KMS-11 (cell line): ENCODE data around the gene ZNF296.

ENCODE experiments used
- H2AFZ ChIP-seq: fragments of 200-600 bp; sonication (generic); 2 replicates; pipeline ENCODE4 v1.6.1; 2016; ENCODE audit warnings: antibody characterized with exemption, mixed run types, low read depth
- H3K27ac ChIP-seq: fragments of 200-600 bp; sonication (generic); 2 replicates; pipeline ENCODE4 v1.6.1; 2016; ENCODE audit warnings: mild to moderate bottlenecking, mixed run types
- H3K27me3 ChIP-seq: fragments of 200-600 bp; sonication (generic); 2 replicates; pipeline ENCODE4 v1.6.1; 2017; ENCODE audit warnings: mild to moderate bottlenecking, low read depth, mixed run types, moderate library complexity; ENCODE audit not compliant: insufficient read depth
- H3K36me3 ChIP-seq: fragments of 200-600 bp; sonication (generic); 2 replicates; pipeline ENCODE4 v1.6.1; 2017; ENCODE audit warnings: mild to moderate bottlenecking, mixed run types; ENCODE audit not compliant: insufficient read depth
- H3K4me1 ChIP-seq: fragments of 200-600 bp; sonication (generic); 2 replicates; pipeline ENCODE4 v1.6.1; 2016; ENCODE audit warnings: mild to moderate bottlenecking, low read depth, mixed run types; ENCODE audit not compliant: poor library complexity, severe bottlenecking
- H3K4me2 ChIP-seq: fragments of 200-600 bp; sonication (generic); 2 replicates; pipeline ENCODE4 v1.7.0; 2016; ENCODE audit warnings: mild to moderate bottlenecking, mixed run types
- H3K4me3 ChIP-seq: fragments of 200-600 bp; sonication (generic); IDR thresholded peaks from 2 replicates; pipeline ENCODE4 v1.6.1; 2017; ENCODE audit warnings: low read depth, low read length, mixed read lengths; ENCODE audit not compliant: insufficient read depth
- H3K79me2 ChIP-seq: fragments of 200-600 bp; sonication (generic); 2 replicates; pipeline ENCODE4 v1.6.1; 2016; ENCODE audit warnings: low read depth, mixed run types; ENCODE audit not compliant: insufficient read depth
- H3K9ac ChIP-seq: fragments of 200-600 bp; sonication (generic); 2 replicates; pipeline ENCODE4 v1.6.1; 2016; ENCODE audit warnings: mild to moderate bottlenecking, mixed run types
- H4K20me1 ChIP-seq: fragments of 200-600 bp; sonication (generic); 2 replicates; pipeline ENCODE4 v1.6.1; 2016; ENCODE audit warnings: mild to moderate bottlenecking, mixed run types; ENCODE audit not compliant: insufficient read depth
- TF ChIP-seq, protein P1 (sequence below): fragments of 200-600 bp; sonication (generic); conservative IDR thresholded peaks from 2 replicates; pipeline ENCODE4 v1.6.1; 2017; ENCODE audit warnings: low read depth, mild to moderate bottlenecking, antibody characterized with exemption, low read length, moderate library complexity, mixed read lengths

ZNF296 gene

GRCh38 chr19:45027371-45027770 lies 48.9 kb downstream of the ZNF296 start:
- Histone ChIP-seq H3K79me2 (no peaks in the 10 kb centered on the region), H3K4me2 (no peak overlapping the region)

DNA sequence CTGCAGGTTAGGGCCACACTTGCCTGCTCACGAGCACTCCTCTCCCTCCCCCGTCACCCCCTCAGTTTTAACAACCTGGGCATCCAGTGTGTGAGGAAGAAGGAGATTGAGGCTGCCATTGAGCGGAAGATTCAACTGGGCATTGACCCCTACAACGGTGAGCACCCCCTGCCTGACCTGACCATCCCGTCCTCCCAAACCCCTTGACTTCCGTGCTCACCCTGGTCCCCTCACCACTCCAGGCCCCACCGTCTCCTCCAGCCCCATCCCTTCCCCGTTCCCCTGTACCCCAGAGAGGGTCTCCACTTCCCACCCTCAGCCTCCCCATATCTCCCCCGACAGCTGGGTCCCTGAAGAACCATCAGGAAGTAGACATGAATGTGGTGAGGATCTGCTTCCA lies 51.0 kb downstream of the ZNF296 start:
- TF ChIP-seq, protein P1, sequence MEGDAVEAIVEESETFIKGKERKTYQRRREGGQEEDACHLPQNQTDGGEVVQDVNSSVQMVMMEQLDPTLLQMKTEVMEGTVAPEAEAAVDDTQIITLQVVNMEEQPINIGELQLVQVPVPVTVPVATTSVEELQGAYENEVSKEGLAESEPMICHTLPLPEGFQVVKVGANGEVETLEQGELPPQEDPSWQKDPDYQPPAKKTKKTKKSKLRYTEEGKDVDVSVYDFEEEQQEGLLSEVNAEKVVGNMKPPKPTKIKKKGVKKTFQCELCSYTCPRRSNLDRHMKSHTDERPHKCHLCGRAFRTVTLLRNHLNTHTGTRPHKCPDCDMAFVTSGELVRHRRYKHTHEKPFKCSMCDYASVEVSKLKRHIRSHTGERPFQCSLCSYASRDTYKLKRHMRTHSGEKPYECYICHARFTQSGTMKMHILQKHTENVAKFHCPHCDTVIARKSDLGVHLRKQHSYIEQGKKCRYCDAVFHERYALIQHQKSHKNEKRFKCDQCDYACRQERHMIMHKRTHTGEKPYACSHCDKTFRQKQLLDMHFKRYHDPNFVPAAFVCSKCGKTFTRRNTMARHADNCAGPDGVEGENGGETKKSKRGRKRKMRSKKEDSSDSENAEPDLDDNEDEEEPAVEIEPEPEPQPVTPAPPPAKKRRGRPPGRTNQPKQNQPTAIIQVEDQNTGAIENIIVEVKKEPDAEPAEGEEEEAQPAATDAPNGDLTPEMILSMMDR: no peak
- Histone ChIP-seq H3K27ac (no peak overlapping the region), H3K36me3 (no peaks in the 10 kb centered on the region), H3K4me1 (no peaks in the 10 kb centered on the region), H3K9ac (no peak overlapping the region), H3K4me3 (no peak overlapping the region), H3K4me2 (no peak overlapping the region), H3K79me2 (no peaks in the 10 kb centered on the region), H2AFZ (no peak overlapping the region), H4K20me1 (no peaks in the 10 kb centered on the region), H3K27me3 (no peaks in the 10 kb centered on the region)

More at GRCh38 chr19:45027371-45027770, 48.9 kb downstream of the ZNF296 start:
- Histone ChIP-seq H3K4me1 (no peaks in the 10 kb centered on the region), H3K4me3 (no peak overlapping the region), H2AFZ (no peak overlapping the region), H3K36me3 (no peaks in the 10 kb centered on the region), H4K20me1 (no peaks in the 10 kb centered on the region), H3K9ac (no peak overlapping the region), H3K27me3 (no peaks in the 10 kb centered on the region), H3K27ac (no peak overlapping the region)
- TF ChIP-seq, protein P1: no peak

DNA sequence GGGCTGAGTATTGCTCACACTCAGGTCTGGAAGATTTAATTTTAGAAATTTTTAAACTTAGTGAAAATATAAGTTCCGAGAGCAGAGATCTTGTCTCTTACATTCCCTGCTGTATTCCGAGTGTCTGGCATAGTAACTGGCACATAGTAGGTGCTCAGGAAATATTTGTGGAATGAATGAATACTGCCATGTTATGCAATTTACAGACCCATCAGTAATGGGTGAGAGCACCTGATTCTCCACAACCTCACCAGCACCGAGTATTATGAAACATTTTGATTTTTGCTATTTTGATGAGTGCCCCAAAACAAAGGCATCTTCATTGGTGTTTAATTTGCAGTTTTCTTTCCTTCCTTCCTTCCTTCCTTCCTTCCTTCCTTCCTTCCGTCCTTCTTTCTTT lies 53.2 kb downstream of the ZNF296 start:
- Histone ChIP-seq H3K36me3 (no peaks in the 10 kb centered on the region), H3K9ac (no peak overlapping the region), H3K79me2 (no peaks in the 10 kb centered on the region), H2AFZ (no peak overlapping the region), H3K27ac (no peak overlapping the region), H3K4me3 (no peak overlapping the region), H4K20me1 (no peaks in the 10 kb centered on the region), H3K4me2 (no peak overlapping the region), H3K27me3 (no peaks in the 10 kb centered on the region), H3K4me1 (peaks cover 11% of the 10 kb centered on the region)
- TF ChIP-seq, protein P1: no peak

- TF ChIP-seq, protein P1: no peak
- Histone ChIP-seq H2AFZ (no peak overlapping the region), H3K4me3 (no peak overlapping the region), H3K36me3 (no peaks in the 10 kb centered on the region), H3K79me2 (no peaks in the 10 kb centered on the region), H3K4me2 (no peak overlapping the region), H3K27ac (no peak overlapping the region), H3K4me1 (peaks cover 22% of the 10 kb centered on the region), H4K20me1 (no peaks in the 10 kb centered on the region), H3K27me3 (no peaks in the 10 kb centered on the region), H3K9ac (no peak overlapping the region)
Measured at GRCh38 chr19:45021971-45022370, 54.3 kb downstream of the ZNF296 start.
